HG03103 (cell line): ENCODE results near the gene TTC38.

Experiments
- ATAC-seq: cut with Tn5 transposase; IDR thresholded peaks from one replicate; pipeline ENCODE4 v1.9.1; 2021; ENCODE audit warnings: low read depth; ENCODE audit not compliant: unreplicated experiment

Gene TTC38

DNA sequence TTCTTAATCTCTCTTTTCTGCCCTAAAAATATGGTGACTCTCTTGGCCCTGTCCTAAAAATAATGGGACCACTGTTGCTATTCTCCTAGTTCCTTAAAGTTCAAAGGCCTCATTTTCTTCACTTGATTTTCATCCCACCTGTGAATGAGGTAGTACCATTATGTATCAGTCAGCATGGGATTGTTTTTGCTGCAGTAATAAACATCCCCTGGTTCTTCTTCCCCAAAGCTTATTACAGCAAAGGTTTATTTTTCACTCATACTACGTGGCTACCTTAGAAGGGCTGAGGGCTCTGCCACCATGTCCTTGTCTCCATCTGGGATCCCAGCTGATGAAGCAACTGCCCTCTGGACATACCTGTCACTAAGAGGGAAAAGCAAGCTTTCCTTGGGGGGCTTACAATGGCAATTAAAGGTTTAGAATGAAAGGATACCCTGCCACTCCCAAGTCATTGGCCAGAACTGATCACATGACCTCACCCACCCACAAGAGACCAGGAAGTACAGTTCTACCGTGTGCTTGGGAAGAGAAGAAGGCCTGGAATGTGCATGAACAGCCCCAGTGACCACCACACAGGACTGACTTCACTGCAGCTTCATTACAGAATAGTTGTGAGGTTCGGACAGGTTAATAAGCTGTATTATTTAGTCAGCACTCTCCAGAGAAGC is 7.8 kb downstream of the TTC38 start:
- ATAC-seq = no peak

GRCh38 chr22:46276563-46276962 is 8.8 kb downstream of the TTC38 start:
- ATAC-seq = no peak

- ATAC-seq = no peak
Observed at GRCh38 chr22:46278656-46279645, 11.1 kb downstream of the TTC38 start.

DNA sequence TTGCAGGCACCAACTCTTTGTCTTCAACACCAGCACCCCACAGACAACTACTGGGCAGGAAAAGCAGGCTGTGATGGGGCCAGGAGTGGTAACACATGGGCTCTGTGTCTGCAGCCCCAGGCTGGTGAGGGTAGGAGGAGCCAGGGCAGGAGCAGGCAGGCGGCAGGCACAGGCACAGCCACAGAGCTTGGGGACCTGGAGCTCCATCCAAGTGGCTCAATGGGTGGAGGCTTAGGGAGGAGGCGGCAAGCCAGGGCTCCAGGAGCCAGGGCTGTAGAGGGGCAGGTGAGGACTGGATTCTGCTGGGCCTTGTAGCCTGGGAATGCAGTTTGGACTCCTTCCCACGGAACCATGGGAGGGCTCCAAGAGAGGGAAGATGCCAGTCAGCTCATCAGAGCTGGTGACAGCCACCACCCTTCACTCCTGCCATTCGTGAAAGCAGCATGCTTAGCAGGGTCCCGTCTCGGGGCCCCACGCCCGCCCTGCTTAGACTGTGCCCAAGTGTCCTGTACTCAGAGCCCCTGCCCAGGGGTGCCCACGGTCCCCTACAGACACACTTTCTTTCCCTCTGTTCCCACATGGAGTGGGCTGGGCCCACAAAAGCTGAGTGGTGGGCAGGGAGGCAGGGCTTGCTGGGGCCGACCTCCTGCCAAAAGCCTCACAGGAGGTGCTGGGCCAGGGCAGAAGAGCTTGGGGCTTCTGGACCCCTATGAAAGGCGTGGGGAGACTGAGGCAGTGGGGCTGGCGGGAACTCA is 12.4 kb downstream of the TTC38 start:
- no peak for ATAC-seq

- no peak for ATAC-seq
Observed at GRCh38 chr22:46280999-46281623, 13.3 kb downstream of the TTC38 start.

DNA sequence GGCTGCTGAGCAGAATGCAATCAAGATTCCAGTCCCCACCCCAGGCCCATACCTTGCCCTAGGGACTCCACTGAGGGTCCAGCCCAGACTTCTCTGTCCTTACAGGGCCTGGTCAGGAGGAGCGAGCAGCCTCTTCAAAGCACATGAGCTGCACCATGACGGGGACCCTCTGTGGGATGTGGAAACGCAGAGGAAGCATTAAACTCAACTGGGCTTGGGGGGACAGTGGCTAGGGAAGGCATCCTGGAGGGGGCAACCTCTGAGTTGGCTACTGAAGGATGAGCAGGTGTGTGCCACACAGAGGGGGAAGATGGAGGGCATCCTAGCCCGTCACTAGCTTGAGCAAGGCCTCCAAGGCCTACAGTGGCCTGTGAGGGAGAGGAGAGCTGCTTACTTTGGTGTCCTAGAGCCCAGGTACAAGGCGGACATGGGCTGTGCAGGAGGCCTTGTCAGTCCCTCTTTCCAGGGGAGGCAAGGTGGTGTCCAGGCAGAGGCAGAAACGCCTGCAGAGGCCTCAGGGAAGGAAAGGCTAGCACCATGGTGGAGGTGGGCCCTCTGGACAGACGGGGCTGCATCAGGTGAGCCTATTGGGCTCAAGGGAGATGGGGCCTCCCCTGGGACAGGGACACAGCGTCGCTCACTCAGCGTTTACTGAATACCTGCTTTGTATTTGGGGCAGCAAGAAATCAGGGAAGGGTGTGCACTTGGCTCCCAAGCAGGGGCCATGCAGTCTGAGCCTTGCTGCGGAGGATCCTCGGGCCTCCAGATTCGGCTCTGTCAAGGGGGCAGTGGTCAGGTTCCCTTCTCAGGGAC is 14.3 kb downstream of the TTC38 start:
- ATAC-seq = no peak

GRCh38 chr22:46286006-46286405 is 18.2 kb downstream of the TTC38 start:
- ATAC-seq = no peak

DNA sequence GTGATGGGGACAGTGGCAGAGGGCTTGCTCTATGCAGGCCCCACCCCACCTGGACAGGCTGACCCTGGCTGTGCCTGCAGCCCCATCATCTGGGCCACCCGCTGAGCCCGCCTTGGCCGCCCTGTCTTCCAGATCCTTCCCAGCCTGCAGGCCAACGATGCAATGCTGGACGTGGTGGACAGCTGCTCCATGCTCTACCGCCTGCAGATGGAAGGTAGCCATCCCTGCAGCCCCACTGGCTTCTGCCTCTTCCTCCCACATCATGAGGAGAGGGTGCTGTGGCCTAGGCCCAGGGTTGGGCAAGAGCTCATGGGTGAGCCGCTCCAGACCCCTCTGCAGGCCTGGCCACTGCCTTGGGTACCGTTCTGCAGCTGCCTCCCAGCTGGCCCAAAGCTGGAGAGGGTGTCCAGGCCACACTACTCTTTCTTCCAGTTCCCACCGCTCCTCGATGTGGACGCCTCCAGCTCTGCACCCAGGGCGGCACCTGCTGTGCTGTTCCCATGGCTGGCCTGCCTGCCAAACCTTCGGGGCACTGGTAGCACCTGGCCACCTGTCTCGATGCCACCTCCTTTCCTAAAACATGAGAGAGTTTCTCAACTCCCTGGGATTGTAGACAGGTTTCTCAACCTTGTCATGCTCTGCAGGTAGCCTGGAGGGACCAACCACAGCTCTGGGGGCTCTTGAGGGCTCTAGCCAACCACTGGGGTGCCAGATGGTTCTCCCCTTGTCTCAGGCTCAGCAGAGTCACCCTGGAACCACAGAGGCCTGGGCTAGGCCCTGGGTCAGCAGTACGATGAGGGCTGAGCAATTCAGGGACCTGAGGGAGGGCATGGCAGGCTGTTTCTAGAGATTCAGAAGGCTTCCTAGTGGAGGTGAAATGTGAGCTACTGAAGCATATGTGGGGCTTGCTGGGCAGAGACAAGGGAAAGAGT is 19.4 kb downstream of the TTC38 start:
- no peak for ATAC-seq

- ATAC-seq = no peak
Observed at GRCh38 chr22:46287873-46288751, 20.3 kb downstream of the TTC38 start.

DNA sequence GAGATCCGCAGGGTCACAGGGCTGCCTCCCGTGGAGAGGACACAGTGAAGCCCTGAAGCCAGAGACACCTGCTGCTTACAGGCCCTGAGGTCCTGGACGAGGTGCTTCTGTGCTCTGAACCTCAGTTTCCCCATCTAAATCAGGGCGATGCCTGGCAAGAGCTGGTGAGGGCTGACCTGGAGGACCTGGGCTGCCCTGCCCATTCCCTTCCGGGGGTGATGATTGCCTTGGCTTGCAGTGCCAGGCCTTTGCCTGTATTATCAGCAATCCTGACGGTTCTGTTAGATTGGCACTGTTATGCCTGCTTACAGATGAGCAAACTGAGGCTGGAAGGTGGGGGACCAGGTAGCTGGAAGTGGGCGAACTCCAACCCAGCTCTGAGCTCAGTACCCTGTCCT is 21.0 kb downstream of the TTC38 start:
- no peak for ATAC-seq

DNA sequence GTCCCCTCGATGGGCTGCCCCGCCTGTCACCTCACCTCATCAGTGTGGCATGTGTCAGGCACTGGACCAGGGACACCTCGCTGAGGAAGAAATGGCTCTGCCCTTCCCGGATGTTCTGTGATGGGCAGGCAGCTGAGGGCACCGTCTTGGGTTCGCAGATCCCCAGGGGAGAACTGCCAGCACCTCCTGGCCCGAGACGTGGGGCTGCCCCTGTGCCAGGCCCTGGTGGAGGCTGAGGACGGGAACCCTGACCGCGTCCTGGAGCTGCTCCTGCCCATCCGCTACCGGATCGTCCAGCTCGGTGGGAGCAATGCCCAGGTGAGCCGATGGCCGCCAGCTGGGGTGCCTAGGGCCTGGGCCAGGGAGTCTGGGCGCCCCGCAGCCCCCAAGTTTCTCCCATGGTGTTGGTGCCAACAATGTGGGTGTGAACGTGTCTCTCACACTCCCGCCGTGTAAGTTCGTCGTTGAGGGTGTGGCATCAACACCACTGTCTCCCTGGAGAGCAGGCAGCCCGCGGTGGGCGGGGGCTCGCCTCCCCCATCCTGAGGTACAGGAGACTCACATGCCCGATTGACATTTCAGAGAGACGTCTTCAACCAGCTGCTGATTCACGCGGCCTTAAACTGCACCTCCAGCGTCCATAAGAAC is 21.6 kb downstream of the TTC38 start:
- ATAC-seq = no peak

DNA sequence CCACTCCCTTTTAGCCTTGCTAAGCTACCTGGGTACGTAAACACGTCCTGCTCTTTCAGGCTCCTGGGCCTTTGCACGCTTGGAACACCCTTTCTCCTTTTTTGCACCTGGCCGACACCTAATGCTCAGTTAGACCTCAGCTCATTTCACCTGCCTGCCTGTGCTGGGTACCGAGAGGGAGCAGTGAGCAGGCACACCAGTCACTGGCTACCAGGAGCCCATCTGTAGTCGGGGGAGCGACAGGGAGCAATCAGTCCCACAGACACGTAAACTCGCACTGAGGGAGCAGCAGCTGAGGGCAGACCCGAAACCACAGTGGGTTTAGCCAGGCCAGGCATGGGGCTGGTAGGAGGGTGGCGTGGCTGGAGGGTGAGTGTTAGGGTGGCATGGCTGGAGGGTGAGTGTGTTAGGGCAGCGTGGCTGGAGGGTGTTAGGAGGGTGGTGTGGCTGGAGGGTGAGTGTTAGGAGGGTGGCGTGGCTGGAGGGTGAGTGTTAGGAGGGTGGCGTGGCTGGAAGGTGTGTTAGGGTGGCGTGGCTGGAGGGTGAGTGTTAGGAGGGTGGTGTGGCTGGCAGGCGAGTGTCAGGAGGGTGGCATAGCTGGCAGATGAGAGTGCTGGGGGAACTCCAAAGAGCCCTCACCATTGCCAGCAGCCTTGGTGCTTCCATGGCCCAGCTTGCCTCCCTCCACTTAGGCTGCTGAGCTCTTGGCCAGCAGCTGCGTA is 22.5 kb downstream of the TTC38 start:
- no peak for ATAC-seq

DNA sequence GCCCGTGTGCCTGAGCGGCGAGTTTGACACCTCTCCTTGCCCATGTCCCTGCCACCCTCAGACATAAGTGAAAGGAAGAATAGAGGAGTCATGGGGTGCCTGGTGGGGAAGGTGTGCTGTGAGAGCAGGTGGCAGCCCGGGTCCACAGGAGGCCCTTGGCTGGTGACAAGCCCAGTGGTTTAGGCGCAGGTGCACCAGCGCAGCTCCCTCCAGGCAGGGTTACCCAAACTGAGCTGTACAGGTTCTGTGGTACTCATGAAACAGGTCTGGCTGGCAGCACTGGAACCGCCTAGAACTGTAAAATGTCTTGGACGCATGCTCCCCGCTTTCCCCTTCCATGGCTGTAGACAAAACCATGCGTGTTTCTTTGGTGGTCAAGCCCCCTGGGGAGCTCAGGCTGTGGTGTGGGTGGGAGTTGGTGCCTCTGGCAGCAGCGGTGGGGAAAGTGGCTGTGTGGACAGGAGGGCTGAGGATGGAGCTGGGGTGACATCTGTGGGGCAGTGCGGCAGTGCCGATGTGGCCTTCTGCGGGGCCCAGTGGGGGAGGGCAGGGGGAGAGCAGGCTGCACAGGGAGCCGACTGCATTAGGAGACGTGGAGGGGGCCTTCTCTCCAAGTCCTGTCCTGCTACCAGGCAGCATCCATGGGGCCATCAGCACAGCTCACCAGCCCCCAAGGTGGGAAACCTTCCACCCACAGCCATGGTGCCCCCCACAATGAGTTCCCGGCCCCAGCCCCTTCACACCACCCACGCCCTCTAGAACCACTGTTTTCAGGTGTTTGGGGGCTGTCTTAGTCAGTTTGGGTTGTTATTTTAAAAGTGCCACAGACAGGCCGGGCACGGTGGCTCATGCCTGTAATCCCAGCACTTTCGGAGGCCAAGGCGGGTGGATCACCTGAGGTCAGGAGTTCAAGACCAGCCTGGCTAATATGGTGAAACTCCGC is 23.3 kb downstream of the TTC38 start:
- no peak for ATAC-seq

DNA sequence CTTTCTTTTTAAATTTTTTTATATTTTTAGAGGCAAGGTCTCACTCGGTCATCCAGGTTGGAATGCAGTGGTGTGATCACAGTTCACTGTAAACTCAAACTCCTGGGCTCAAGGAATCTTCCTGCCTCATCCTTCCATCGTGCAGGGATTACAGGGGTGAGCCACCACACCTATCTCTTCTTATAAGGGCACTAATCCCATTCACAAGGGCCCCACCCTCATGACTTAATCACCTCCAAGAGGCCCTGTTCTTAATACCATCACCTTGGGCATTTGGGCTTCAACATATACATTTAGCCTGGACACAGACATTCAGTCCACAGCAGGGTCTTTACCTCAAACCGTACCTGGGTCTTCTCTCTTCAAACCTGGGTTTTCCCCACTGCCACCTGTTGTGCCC is 24.4 kb downstream of the TTC38 start:
- no peak for ATAC-seq

DNA sequence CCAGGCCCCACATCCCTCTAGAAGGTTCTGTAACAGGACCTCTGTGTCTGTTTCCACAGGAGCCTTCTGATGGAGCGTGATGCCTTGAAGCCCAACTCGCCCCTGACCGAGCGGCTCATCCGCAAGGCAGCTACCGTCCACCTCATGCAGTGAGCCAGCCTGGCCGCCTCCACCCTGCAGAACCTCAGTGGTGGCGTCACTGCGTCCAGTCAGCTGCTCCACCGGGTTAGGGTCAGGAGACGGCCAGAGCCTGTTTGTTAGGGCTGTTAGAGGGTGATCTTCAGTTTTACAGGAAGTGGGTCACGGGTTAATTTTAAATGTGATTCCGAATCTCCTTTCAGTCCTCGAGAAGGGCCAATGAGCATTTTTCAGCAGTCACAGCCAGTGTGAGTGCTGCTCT is 24.9 kb downstream of the TTC38 start:
- ATAC-seq = no peak
